ENCODE measurements around the gene MYO7B.

MYO7B gene

DNA sequence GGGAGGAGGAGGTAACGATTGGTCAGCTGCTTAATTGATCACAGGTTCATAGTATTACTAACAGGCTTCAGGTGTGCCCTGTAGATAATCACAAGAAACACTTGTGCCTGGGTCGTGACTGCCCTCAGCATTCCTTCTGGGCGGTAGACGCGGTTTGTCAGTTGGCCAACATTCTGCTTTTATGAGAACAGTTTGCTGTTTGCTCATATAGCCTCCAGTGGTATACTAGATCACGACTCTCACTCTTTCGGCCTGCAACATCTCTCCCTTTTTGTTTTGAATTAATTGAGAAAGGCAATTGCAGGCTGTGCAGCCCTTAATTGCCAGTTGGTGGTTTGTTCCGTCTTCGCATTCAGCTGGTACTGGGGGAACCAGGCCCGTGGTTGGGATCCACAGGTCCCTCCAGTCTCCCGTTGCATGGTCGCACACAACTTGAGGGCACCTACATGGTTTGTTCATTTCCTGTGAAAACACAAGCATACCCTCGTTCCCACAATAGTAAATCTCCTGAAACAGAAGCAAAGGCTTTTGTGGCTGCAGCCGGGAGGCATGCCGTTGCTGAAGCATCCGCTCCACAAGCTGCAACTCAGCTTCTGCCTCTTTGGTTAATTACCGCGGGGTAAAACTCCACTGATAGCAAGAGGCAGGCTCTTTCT lies 80.2 kb downstream of the MYO7B start:
- H3K9me2 ChIP-seq (replicated peaks; ENCODE audit: insufficient read depth, low read length): no peaks in the 10 kb centered on the region
- no peaks in the 10 kb centered on the region for H3K79me2 ChIP-seq (ENCODE audit: low read length)
- H2AFZ ChIP-seq (ENCODE audit: low read length): no peak overlapping the region
- no peak overlapping the region for H3K27ac ChIP-seq (ENCODE audit: low read length)
- no peak for TF ChIP-seq EZH2 (optimal IDR thresholded peaks at IDR 0.05; ENCODE audit: low read depth, low read length)
- TF ChIP-seq EZH2phosphoT487 (IDR thresholded peaks at IDR 0.05; ENCODE audit: low read length): no peak
- TF ChIP-seq, protein P1, sequence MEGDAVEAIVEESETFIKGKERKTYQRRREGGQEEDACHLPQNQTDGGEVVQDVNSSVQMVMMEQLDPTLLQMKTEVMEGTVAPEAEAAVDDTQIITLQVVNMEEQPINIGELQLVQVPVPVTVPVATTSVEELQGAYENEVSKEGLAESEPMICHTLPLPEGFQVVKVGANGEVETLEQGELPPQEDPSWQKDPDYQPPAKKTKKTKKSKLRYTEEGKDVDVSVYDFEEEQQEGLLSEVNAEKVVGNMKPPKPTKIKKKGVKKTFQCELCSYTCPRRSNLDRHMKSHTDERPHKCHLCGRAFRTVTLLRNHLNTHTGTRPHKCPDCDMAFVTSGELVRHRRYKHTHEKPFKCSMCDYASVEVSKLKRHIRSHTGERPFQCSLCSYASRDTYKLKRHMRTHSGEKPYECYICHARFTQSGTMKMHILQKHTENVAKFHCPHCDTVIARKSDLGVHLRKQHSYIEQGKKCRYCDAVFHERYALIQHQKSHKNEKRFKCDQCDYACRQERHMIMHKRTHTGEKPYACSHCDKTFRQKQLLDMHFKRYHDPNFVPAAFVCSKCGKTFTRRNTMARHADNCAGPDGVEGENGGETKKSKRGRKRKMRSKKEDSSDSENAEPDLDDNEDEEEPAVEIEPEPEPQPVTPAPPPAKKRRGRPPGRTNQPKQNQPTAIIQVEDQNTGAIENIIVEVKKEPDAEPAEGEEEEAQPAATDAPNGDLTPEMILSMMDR (IDR thresholded peaks at IDR 0.05; ENCODE audit: low read length): no peak
- no peaks in the 10 kb centered on the region for H3K36me3 ChIP-seq (replicated peaks; ENCODE audit: insufficient read depth, low read length)
- peaks cover 33% of the 10 kb centered on the region for H3K27me3 ChIP-seq (replicated peaks; ENCODE audit: insufficient read depth, low read length)
- no peaks in the 10 kb centered on the region for H3F3A ChIP-seq (ENCODE audit: insufficient read depth, low read length)
- no peak overlapping the region for H3K9ac ChIP-seq (ENCODE audit: low read length)
- no peaks in the 10 kb centered on the region for H4K20me1 ChIP-seq (ENCODE audit: insufficient read depth, low read length)
- no peak for DNase-seq
- no peaks in the 10 kb centered on the region for H3K4me1 ChIP-seq (ENCODE audit: low read length)
- H3K9me3 ChIP-seq (replicated peaks; ENCODE audit: insufficient read depth, low read length): no peaks in the 10 kb centered on the region
- no peak overlapping the region for H3K4me3 ChIP-seq (ENCODE audit: low read length)
- H3K4me2 ChIP-seq (ENCODE audit: low read depth, low read length): no peak overlapping the region

DNA sequence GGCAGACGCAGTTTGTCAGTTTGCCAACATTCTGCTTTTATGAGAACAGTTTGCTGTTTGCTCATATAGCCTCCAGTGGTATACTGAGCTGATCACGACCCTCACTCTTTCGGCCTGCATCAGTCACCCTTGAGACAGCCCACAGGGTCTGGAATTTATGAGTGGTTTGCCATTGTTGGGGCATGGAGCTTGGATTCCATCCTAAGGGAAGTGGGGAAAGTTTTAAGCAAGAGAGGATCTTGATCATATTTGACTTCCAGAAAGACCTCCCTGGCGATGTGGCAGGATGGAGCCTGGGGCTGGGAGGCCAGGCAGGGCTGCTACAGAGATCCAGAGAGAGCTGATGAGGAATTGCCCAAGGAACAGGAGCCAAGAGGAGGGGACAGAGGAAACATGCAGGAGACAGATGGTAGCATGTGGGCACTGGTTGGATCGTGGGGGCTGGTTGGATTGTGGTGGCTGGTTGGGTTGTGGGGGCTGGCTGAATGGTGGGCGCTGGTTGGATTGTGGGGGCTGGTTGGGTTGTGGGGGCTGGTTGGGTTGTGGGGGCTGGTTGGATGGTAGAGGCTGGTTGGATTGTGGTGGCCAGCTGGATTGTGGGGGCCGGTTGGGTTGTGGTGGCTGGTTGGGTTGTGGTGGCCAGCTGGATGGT lies 83.2 kb downstream of the MYO7B start:
- H3K4me1 ChIP-seq (ENCODE audit: low read length): no peaks in the 10 kb centered on the region
- H3F3A ChIP-seq (ENCODE audit: insufficient read depth, low read length): no peaks in the 10 kb centered on the region
- no peak for DNase-seq

DNA sequence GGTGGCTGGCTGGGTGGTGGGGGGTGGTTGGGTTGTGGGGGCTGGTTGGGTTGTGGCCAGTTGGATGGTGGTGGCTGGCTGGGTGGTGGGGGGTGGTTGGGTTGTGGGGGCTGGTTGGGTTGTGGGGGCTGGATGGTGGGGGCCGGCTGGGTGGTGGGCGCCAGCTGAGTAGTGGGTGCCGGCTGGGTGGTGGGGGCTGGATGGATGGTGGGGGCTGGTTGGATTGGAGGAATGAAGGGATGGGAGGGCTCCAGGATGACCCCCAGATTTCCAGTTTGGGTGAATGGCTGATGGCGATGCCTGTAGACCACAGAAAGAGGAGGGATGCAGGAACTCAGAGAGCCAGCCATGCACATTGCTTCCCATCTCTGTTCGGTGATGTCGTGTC lies 83.7 kb downstream of the MYO7B start:
- Histone ChIP-seq H3K9ac (ENCODE audit: low read length) (no peak overlapping the region), H3K4me3 (ENCODE audit: low read length) (no peak overlapping the region), H3K4me1 (ENCODE audit: low read length) (no peaks in the 10 kb centered on the region), H3K9me3 (replicated peaks; ENCODE audit: insufficient read depth, low read length) (no peaks in the 10 kb centered on the region), H3K27ac (ENCODE audit: low read length) (no peak overlapping the region), H3K79me2 (ENCODE audit: low read length) (no peaks in the 10 kb centered on the region), H3F3A (ENCODE audit: insufficient read depth, low read length) (no peaks in the 10 kb centered on the region), H3K27me3 (replicated peaks; ENCODE audit: insufficient read depth, low read length) (peaks cover 23% of the 10 kb centered on the region), H4K20me1 (ENCODE audit: insufficient read depth, low read length) (no peaks in the 10 kb centered on the region), H3K9me2 (replicated peaks; ENCODE audit: insufficient read depth, low read length) (no peaks in the 10 kb centered on the region), H3K4me2 (ENCODE audit: low read depth, low read length) (no peak overlapping the region), H2AFZ (ENCODE audit: low read length) (no peak overlapping the region), H3K36me3 (replicated peaks; ENCODE audit: insufficient read depth, low read length) (no peaks in the 10 kb centered on the region)
- TF ChIP-seq EZH2phosphoT487 (IDR thresholded peaks at IDR 0.05; ENCODE audit: low read length) (no peak), EZH2 (optimal IDR thresholded peaks at IDR 0.05; ENCODE audit: low read depth, low read length) (no peak)
- TF ChIP-seq, protein P1 (IDR thresholded peaks at IDR 0.05; ENCODE audit: low read length): no peak
- DNase-seq: no peak

More for the DNA sequence above, 83.2 kb downstream of the MYO7B start:
- H3K4me2 ChIP-seq (ENCODE audit: low read depth, low read length): no peak overlapping the region
- H2AFZ ChIP-seq (ENCODE audit: low read length): no peak overlapping the region
- no peaks in the 10 kb centered on the region for H3K9me2 ChIP-seq (replicated peaks; ENCODE audit: insufficient read depth, low read length)
- H3K36me3 ChIP-seq (replicated peaks; ENCODE audit: insufficient read depth, low read length): no peaks in the 10 kb centered on the region
- H3K27ac ChIP-seq (ENCODE audit: low read length): no peak overlapping the region
- TF ChIP-seq EZH2phosphoT487 (IDR thresholded peaks at IDR 0.05; ENCODE audit: low read length) (no peak), EZH2 (optimal IDR thresholded peaks at IDR 0.05; ENCODE audit: low read depth, low read length) (no peak)
- TF ChIP-seq, protein P1 (IDR thresholded peaks at IDR 0.05; ENCODE audit: low read length): no peak
- peaks cover 26% of the 10 kb centered on the region for H3K27me3 ChIP-seq (replicated peaks; ENCODE audit: insufficient read depth, low read length)
- no peaks in the 10 kb centered on the region for H3K9me3 ChIP-seq (replicated peaks; ENCODE audit: insufficient read depth, low read length)
- H4K20me1 ChIP-seq (ENCODE audit: insufficient read depth, low read length): no peaks in the 10 kb centered on the region
- H3K4me3 ChIP-seq (ENCODE audit: low read length): no peak overlapping the region
- H3K79me2 ChIP-seq (ENCODE audit: low read length): no peaks in the 10 kb centered on the region
- no peak overlapping the region for H3K9ac ChIP-seq (ENCODE audit: low read length)
